NOMO-1 treated with DMSO at 0.1 percent for 48 hours (cell line): ENCODE results near the gene ZNF555.
A peak's percentile ranks its signal among the peaks of the same experiment; 100 is the strongest.
"Not testable (repeated sequence)": the region's sequence is repeated elsewhere in the genome, so short reads cannot be mapped to it uniquely, and the experiment has no call there.

Experiments used
- DNase-seq: peaks from one replicate; lab custom pipeline; 2025; ENCODE audit not compliant: unreplicated experiment; lab: John Stamatoyannopoulos, UW

Gene ZNF555

GRCh38 chr19:2840794-2841791 lies at the start of gene ZNF555:
Gene ZNF555, plus strand, starts transcription at chr19:2841475. Its CDS starts 98 bp downstream, at chr19:2841573.
- DNase-seq: peak; percentile 98

DNA sequence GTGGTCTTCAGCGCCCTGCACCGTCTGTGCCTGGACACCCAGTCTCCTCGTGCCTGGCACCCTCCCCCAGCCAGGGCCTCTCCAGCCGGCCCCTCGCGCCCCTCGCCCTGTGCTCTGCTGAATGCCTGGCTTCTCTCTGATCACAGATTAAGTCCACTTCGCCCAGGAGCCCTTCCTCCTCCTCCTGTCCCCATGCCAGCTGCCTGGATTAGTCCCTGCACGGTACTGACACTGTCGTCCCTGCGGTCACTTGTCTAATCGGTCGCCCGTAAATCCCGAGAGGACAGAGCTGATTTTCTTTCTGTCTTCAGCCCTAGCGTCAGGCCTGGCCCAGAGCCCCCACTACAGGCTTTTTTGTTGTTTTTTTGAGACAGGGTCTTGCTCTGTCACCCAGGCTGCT lies 49.4 kb upstream of the ZNF555 start:
- DNase-seq: no peak

DNA sequence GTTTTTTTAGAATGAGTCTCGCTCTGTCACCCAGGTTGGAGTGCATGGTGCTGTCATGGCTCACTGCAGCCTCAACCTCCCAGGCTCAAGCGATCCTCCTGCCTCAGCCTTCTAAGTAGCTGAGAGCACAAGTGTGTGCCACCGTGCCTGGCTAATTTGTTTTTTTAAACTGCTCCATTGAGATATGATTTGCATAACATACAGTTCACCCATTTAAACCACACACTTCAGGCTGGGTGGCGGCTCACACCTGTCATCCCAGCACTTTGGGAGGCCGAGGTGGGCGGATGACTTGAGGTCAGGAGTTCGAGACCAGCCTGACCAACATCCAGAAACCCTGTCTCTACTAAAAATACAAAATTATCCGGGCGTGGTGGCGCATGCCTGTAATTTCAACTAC lies 48.6 kb upstream of the ZNF555 start:
- DNase-seq: not testable (repeated sequence)

GRCh38 chr19:2793126-2793525 lies 48.1 kb upstream of the ZNF555 start:
- DNase-seq: no peak

GRCh38 chr19:2793577-2793976 lies 47.7 kb upstream of the ZNF555 start:
- DNase-seq: no peak

- DNase-seq: no peak
Measured at GRCh38 chr19:2795827-2796658, 45.2 kb upstream of the ZNF555 start.

- no peak for DNase-seq
Measured at GRCh38 chr19:2796659-2797266, 44.5 kb upstream of the ZNF555 start.

DNA sequence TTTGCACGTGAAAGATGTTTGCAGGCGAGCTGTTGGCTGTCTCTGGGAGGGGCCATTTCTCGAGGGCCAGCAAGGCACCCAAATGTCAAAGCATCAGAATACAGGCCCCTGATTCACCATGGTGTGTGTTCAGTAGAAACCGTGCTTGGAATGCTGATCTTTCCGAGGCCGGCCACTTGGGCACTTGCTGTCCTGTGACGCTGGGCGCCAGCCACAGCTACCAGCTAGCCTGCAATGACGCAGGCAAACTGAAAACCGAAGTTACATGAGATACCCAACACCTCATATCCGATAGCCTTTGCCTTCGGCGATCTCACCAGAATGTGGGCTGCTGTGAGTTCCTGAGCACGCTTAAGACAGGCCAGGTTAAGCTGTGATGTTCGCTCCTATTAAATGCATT lies 44.0 kb upstream of the ZNF555 start:
- DNase-seq: no peak

DNA sequence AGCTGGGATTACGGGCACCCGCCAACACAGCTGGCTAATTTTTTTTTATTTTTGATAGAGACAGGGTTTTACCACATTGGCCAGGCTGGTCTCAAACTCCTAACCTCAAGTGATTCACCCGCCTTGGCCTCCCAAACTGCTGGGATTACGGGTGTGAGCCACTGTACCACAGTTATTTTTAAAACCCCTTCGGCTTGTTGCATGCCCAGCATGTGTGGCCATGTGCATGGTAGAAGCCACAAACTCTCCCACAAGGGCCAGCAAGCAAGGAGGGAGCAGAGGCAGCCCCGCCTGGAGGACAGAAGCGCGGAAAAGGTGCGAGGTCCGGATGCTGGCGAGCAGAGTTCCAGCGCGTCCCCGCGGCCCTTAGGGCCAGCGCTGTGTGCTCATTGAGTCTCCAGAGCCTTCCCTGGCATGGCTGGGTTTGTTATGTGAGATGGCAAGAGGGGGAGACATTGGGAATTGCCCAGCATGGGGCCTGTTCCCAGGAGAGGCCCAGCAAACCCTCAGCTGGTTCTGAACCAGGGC lies 43.1 kb upstream of the ZNF555 start:
- DNase-seq: no peak

GRCh38 chr19:2798733-2799132 lies 42.5 kb upstream of the ZNF555 start:
- DNase-seq: no peak

DNA sequence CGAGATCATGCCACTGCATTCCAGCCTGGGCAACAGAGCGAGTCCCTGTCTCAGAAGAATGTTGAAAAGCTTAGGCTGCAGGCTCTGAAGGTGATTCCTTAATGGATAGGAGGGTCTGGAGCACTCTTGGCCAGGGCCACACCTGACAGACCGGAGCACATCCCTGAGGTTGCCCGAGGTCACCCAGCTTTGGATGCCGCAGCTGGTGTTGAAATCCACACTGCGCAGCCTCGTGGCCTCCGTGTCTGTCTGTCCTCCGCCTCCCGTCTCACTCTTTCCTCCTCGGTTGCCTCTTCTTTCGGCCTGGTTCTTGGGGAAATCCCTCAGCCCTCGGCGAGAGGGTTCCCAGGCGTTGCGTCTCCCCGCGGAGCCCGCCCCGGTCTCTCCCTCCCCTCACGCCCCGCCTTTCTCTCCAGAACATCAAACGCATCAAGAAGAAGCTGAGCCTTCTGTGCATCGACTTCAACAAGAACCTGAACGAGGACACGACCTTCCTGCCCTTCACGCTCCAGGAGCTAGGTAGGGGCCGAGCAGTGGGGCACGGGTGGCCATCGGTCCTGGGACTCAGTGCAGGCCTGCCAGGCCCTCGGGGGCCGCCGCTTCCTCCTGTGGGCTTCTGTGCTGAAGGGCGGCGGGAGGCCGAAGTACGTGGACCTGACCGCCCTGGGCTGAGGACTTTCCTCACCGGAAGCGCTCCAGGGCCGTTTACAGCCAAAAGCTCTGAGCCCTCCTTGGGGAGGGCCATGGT lies 41.8 kb upstream of the ZNF555 start:
- DNase-seq: no peak

GRCh38 chr19:2800506-2800905 lies 40.8 kb upstream of the ZNF555 start:
- no peak for DNase-seq

DNA sequence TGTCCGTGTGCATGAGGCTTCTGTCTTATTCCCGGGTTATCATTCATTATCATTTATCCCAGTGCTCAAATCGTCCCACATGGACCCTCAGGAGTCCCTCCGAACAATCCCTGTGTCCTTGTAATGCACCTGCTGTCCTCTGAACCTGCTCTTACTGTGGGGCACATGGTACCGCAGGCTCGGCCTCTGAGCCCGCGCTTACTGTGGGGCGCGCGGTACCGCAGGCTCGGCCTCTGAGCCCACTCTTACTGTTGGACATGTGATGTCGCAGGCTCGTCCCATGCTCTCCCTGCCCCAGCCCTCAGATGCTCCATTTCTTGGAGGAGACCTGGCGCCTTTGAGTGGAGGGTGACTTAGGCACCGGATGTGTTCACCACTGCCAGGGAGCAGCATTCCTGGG lies 38.4 kb upstream of the ZNF555 start:
- DNase-seq: no peak

DNA sequence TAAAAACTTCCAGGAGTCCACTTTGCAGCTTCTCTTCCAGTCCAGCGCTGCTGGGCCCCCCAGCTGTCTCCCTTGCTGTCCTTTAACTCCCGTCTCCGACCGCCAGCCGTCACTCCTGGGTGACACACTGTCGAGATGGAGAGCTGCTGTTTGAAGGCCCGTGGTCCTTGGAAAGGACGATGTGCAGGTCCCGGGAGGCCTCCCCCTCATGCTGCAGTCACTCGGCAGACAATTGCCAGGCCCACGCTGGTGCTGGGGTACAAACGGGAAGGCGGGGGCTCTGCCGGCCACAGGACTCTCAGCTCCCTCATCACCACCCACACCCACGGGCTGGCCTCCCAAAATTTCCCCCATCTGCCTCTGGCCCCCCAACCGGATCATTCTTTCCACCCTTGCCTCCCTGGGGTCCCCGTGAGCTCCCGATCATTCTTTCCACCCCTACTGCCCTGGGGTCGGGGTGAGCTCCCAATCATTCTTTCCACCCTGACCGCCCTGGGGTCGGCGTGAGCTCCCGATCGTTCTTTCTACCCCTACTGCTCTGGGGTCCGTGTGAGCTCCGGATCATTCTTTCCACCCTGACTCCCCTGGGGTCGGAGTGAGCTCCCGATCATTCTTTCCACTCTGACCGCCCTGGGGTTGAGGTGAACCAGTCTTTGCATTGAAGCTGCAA lies 37.7 kb upstream of the ZNF555 start:
- no peak for DNase-seq

DNA sequence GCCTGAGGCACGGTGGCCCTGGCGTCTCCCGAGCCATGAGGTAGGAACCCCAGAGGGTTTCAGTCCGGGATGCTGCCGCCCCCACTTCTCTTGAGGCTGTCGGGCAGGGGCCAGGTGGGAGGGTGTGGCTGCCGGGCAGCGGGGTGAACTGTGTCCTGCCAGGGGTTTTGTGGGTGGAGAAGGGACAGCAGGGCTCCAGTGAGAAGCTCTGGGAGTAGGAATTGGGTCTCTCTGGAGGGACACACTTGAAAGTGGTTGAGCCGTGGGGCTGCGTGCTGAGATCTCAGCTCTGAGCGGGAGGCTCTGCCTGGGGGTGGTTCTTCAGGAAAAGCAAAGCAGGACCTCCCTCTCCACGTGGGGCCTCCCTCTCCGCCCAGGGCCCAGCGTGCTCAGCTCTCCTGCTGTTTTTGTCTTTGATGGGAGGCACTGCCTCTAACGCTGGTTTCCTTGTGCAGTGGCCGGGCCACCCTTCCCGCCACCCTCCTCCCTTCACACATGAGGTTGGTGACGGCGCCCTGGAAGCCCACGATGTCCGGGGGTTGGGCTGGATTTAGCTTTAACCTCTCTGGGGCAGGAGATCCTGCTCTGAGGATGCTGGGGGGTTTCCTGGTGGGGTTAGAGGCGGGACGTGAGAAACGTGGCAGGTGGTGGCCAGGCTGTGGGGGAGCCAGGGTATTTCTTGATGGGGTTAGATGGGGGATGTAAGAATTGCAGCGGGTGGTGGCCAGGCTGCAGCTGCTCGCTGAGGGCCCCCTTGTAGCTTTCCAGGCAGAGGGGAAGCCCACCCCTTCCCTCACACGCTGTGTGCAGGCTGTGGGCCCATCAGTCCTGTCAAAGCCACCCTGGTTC lies 36.9 kb upstream of the ZNF555 start:
- DNase-seq: no peak

- DNase-seq: no peak
Measured at GRCh38 chr19:2805261-2805900, 35.9 kb upstream of the ZNF555 start.

- no peak for DNase-seq
Measured at GRCh38 chr19:2805991-2806649, 35.2 kb upstream of the ZNF555 start.
